ENCODE measurements around the gene SPECC1.

SPECC1 gene

GRCh38 chr17:20174588-20175265, 165.6 kb downstream of the SPECC1 start:
- DNase-seq (ENCODE audit: low spot score): no peak
- TF ChIP-seq CTCF (IDR thresholded peaks at IDR 0.05; ENCODE audit: extremely low read depth, missing control alignments): no peak

- TF ChIP-seq CTCF (IDR thresholded peaks at IDR 0.05; ENCODE audit: extremely low read depth, missing control alignments): no peak
Measured at GRCh38 chr17:20179041-20179440, 169.9 kb downstream of the SPECC1 start.

GRCh38 chr17:20180661-20181060, 171.5 kb downstream of the SPECC1 start:
- DNase-seq (ENCODE audit: low spot score): no peak
- no peak for TF ChIP-seq CTCF (IDR thresholded peaks at IDR 0.05; ENCODE audit: extremely low read depth, missing control alignments)

More at GRCh38 chr17:20179041-20179440, 169.9 kb downstream of the SPECC1 start:
- no peak for DNase-seq (ENCODE audit: low spot score)

- DNase-seq (ENCODE audit: low spot score): no peak
- no peak for TF ChIP-seq CTCF (IDR thresholded peaks at IDR 0.05; ENCODE audit: extremely low read depth, missing control alignments)
Measured at GRCh38 chr17:20184181-20184580, 175.0 kb downstream of the SPECC1 start.

GRCh38 chr17:20184977-20185619, 175.9 kb downstream of the SPECC1 start:
- DNase-seq (ENCODE audit: low spot score): no peak
- TF ChIP-seq CTCF (IDR thresholded peaks at IDR 0.05; ENCODE audit: extremely low read depth, missing control alignments): no peak

GRCh38 chr17:20187049-20187448, 177.9 kb downstream of the SPECC1 start:
- no peak for TF ChIP-seq CTCF (IDR thresholded peaks at IDR 0.05; ENCODE audit: extremely low read depth, missing control alignments)
- DNase-seq (ENCODE audit: low spot score): no peak

GRCh38 chr17:20189302-20189701, 180.1 kb downstream of the SPECC1 start:
- DNase-seq (ENCODE audit: low spot score): no peak
- TF ChIP-seq CTCF (IDR thresholded peaks at IDR 0.05; ENCODE audit: extremely low read depth, missing control alignments): no peak

All from GM20000 (cell line).